Endothelial cell of umbilical vein (primary cell): ENCODE measurements around the gene NR3C2. TPM values are rescaled to one million over a fixed set of nuclear protein-coding genes. Genes with fewer than 3 reads are reported as not detected.

Experiments
- BruUV-seq: library from RNA; stranded (reverse); fragments of 400-500 nt; replicated peaks from 2 replicates; lab custom pipeline; 2021; lab: Mats Ljungman, UMichigan
- CTCF ChIA-PET: fragments of 300-600, 350-600 bp; sonication (Branson Sonifier 250); formaldehyde crosslinking; loops from one replicate; lab custom pipeline; 2021; ENCODE audit warnings: antibody characterized with exemption, inconsistent platforms; lab: Charles Lee
- POLR2A ChIA-PET: fragments of 300-600, 350-600 bp; sonication (Branson Sonifier 250); formaldehyde crosslinking; loops from one replicate; lab custom pipeline; 2021; ENCODE audit warnings: antibody characterized with exemption, inconsistent platforms; lab: Charles Lee
- DNase-seq: peaks from one replicate; pipeline ENCODE4 v3.0.0-alpha.2; 2011; ENCODE audit warnings: low read depth, low spot score
- FAIRE-seq: peaks from 2 replicates; lab custom pipeline; 2011; peaks lifted over from hg19 to GRCh38; lab: Jason Lieb, UNC
- H2AFZ ChIP-seq: 2 replicates; pipeline ENCODE4 v1.6.0; 2012; ENCODE audit warnings: low read depth, low read length, control low read depth, inconsistent platforms
- H3K27ac ChIP-seq: 2 replicates; pipeline ENCODE4 v1.5.1; 2011; ENCODE audit warnings: low read depth, mild to moderate bottlenecking, control low read depth, low read length, moderate library complexity; ENCODE audit not compliant: insufficient read depth
- H3K27me3 ChIP-seq, 2 experiments: 2 replicates each; pipeline versions ENCODE4 v1.6.0 to v1.6.1; 2011; ENCODE audit warnings: low read length in 2 of 2, mixed read lengths in 1 of 2; ENCODE audit not compliant: control insufficient read depth in 2 of 2, insufficient read depth in 2 of 2
- H3K36me3 ChIP-seq, 2 experiments: 2 replicates in 1 of 2; 3 replicates in 1 of 2; pipeline ENCODE4 v1.5.1; 2011; ENCODE audit warnings: low read length in 2 of 2, mild to moderate bottlenecking in 1 of 2, moderate library complexity in 1 of 2; ENCODE audit not compliant: control insufficient read depth in 2 of 2, insufficient read depth in 2 of 2; ENCODE audit errors: extremely low read depth in 1 of 2
- H3K4me1 ChIP-seq: 3 replicates; pipeline ENCODE4 v1.5.1; 2011; ENCODE audit warnings: mild to moderate bottlenecking, low read length; ENCODE audit not compliant: control insufficient read depth, insufficient read depth; ENCODE audit errors: extremely low read depth
- H3K4me2 ChIP-seq: 2 replicates; pipeline ENCODE4 v1.6.1; 2011; ENCODE audit warnings: low read length, control low read depth, mixed read lengths; ENCODE audit not compliant: insufficient read depth
- H3K4me3 ChIP-seq, 3 experiments: fragments of 200-600 bp in 1 of 3; sonication (generic), shearing (Covaris generic) in 1 of 3; replicated peaks in 1 of 3; 2 replicates each; pipeline ENCODE4 v1.5.1; 2011 to 2016; ENCODE audit warnings: control low read depth in 3 of 3, low read length in 3 of 3, mild to moderate bottlenecking in 2 of 3, inconsistent platforms in 1 of 3, low read depth in 1 of 3, moderate library complexity in 1 of 3; ENCODE audit not compliant: insufficient read depth in 1 of 3
- H3K79me2 ChIP-seq: 2 replicates; pipeline ENCODE4 v1.6.0; 2012; ENCODE audit warnings: low read length, inconsistent platforms; ENCODE audit not compliant: control insufficient read depth, insufficient read depth
- H3K9ac ChIP-seq: replicated peaks from 2 replicates; pipeline ENCODE3; 2011; ENCODE audit warnings: low read length, control low read depth; ENCODE audit not compliant: insufficient read depth; ENCODE audit errors: extremely low read depth
- H3K9me1 ChIP-seq: replicated peaks from 3 replicates; pipeline ENCODE4 v1.6.0; 2011; ENCODE audit warnings: mild to moderate bottlenecking, low read length; ENCODE audit not compliant: control insufficient read depth, insufficient read depth; ENCODE audit errors: extremely low read depth
- H3K9me3 ChIP-seq: replicated peaks from 2 replicates; pipeline ENCODE4 v1.5.1; 2012; ENCODE audit warnings: low read length, inconsistent platforms; ENCODE audit not compliant: control insufficient read depth, insufficient read depth
- H4K20me1 ChIP-seq: replicated peaks from 2 replicates; pipeline ENCODE3; 2011; ENCODE audit warnings: mild to moderate bottlenecking, low read length; ENCODE audit not compliant: control insufficient read depth, insufficient read depth; ENCODE audit errors: extremely low read depth
- EZH2 ChIP-seq: IDR thresholded peaks from 2 replicates; pipeline ENCODE4 v1.6.1; 2012; ENCODE audit warnings: borderline replicate concordance, low read depth, mild to moderate bottlenecking, moderate library complexity, low read length, inconsistent platforms; ENCODE audit not compliant: severe bottlenecking
- FOS ChIP-seq: IDR thresholded peaks from 2 replicates; pipeline ENCODE4 v1.6.1; 2011; ENCODE audit warnings: mild to moderate bottlenecking, low read length, moderate library complexity, borderline replicate concordance; ENCODE audit not compliant: insufficient read depth
- GATA2 ChIP-seq: IDR thresholded peaks from 2 replicates; pipeline ENCODE4 v1.7.0; 2011; ENCODE audit warnings: low read depth, mild to moderate bottlenecking, moderate library complexity, mixed read lengths, low read length; ENCODE audit not compliant: insufficient read length, insufficient read depth
- MYC ChIP-seq: IDR thresholded peaks from one replicate; pipeline ENCODE4 v1.6.1; 2011; ENCODE audit warnings: mild to moderate bottlenecking, low read depth, low read length
- POLR2A ChIP-seq: IDR thresholded peaks from 2 replicates; pipeline ENCODE4 v1.6.1; 2012; ENCODE audit warnings: low read depth, mild to moderate bottlenecking, control low read depth, low read length
- POLR2AphosphoS5 ChIP-seq: IDR thresholded peaks from 2 replicates; pipeline ENCODE4 v1.6.1; 2012; ENCODE audit warnings: low read depth, mild to moderate bottlenecking, control low read depth, low read length, moderate library complexity; ENCODE audit not compliant: insufficient read depth
- dilution Hi-C: fragments of 300-500 bp; cut with MboI; formaldehyde crosslinking; loops from one replicate; pipeline ENCODE4 v1.15.0; 2019; ENCODE audit warnings: low sequenced_read_pairs; ENCODE audit not compliant: extremely low pct_ligation_motif_present
- intact Hi-C: fragments of 100-400 bp; cut with micrococcal nuclease; formaldehyde crosslinking; loops from one replicate; pipeline ENCODE4 v1.10.0; 2022
- polyA plus RNA-seq, 4 experiments: library from polyadenylated mRNA; depleted of rRNA in 3 of 4; stranded (reverse) in 3 of 4; unstranded in 1 of 4; fragments of >200 nt; gene quantifications; 2 replicates each; pipeline versions ENCODE4 v1.2.1 to v1.2.3, GENCODE V29; 2011 to 2012; ENCODE audit warnings: missing spikeins in 1 of 4
- total RNA-seq: library from RNA; stranded (reverse); gene quantifications from 2 replicates; pipeline ENCODE4 v1.2.3, GENCODE V29; 2021
- TF ChIP-seq, protein P1 (sequence below), 2 donors: IDR thresholded peaks; 1 replicate in 1 of 2; 2 replicates in 1 of 2; pipeline ENCODE4 v1.5.1; 2011; ENCODE audit warnings: low read length in 2 of 2, mild to moderate bottlenecking in 2 of 2, moderate library complexity in 2 of 2, control low read depth in 1 of 2, inconsistent platforms in 1 of 2, low read depth in 1 of 2; ENCODE audit not compliant: insufficient read depth in 1 of 2; ENCODE audit errors: extremely low read depth in 1 of 2
- TF ChIP-seq, protein P2 (sequence below): IDR thresholded peaks from 2 replicates; pipeline ENCODE4 v1.6.1; 2011; ENCODE audit not compliant: insufficient read depth, insufficient read length

NR3C2 gene
- total and polyA plus RNA-seq, 2 donors (not counting 3 experiments of a cell fraction or from before 2014, with no cell fraction given) = 4.8 to 16.4 TPM

DNA sequence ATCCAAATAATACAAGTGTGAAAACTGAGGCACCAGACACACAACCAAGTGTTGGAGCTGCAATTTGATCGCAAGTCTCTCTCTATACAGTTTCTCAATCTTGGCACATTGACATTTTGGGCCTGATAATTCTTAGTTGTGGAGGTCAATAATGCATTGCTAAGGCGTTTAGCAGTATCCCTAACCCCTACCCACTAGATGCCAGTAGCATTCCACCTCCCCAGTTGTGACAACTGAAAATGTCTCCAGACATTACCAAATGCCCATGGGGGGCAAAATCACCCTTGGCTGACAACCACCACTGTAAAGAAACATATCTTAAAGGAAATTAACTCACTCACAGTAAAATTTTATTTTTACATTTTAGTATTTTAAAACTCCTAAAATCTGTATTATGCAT lies 4.2 kb downstream of the NR3C2 start:
- Histone ChIP-seq H3K27me3 (no peaks in the 10 kb centered on the region), H3K9ac (no peak overlapping the region)

More for the DNA sequence above, 4.2 kb downstream of the NR3C2 start:
- Histone ChIP-seq H3K9me1 (no peaks in the 10 kb centered on the region), H3K36me3 (peaks cover 0 to 2% of the 10 kb centered on the region in 2 experiments), H4K20me1 (no peaks in the 10 kb centered on the region), H3K79me2 (peaks cover 9% of the 10 kb centered on the region), H3K27ac (no peak overlapping the region), H2AFZ (no peak overlapping the region), H3K4me3 (no peak overlapping the region), H3K4me1 (peaks cover 28% of the 10 kb centered on the region), H3K9me3 (no peaks in the 10 kb centered on the region), H3K4me2 (no peak overlapping the region)
- FAIRE-seq = no peak
- POLR2A ChIA-PET = no interaction called here
- dilution Hi-C loops (no loop called here), intact Hi-C loops (no loop called here)
- no TSS peak for BruUV-seq
- CTCF ChIA-PET = interaction anchor here (1.3 kb wide), 1 partner anchor 416 kb away, joined by 3 read pairs; no protein-coding TSS in a partner anchor
- TF ChIP-seq, protein P1, sequence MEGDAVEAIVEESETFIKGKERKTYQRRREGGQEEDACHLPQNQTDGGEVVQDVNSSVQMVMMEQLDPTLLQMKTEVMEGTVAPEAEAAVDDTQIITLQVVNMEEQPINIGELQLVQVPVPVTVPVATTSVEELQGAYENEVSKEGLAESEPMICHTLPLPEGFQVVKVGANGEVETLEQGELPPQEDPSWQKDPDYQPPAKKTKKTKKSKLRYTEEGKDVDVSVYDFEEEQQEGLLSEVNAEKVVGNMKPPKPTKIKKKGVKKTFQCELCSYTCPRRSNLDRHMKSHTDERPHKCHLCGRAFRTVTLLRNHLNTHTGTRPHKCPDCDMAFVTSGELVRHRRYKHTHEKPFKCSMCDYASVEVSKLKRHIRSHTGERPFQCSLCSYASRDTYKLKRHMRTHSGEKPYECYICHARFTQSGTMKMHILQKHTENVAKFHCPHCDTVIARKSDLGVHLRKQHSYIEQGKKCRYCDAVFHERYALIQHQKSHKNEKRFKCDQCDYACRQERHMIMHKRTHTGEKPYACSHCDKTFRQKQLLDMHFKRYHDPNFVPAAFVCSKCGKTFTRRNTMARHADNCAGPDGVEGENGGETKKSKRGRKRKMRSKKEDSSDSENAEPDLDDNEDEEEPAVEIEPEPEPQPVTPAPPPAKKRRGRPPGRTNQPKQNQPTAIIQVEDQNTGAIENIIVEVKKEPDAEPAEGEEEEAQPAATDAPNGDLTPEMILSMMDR (IDR thresholded peaks at IDR 0.05; ENCODE audit: extremely low read depth in 1 of 2, insufficient read depth in 1 of 2, low read depth in 1 of 2, low read length in 2 of 2) = no peak
- no peak for TF ChIP-seq GATA2
- no peak for TF ChIP-seq POLR2AphosphoS5
- no peak for TF ChIP-seq FOS
- TF ChIP-seq EZH2 = no peak
- no peak for TF ChIP-seq POLR2A
- TF ChIP-seq MYC = no peak
- TF ChIP-seq, protein P2, sequence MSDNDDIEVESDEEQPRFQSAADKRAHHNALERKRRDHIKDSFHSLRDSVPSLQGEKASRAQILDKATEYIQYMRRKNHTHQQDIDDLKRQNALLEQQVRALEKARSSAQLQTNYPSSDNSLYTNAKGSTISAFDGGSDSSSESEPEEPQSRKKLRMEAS = no peak
- no peak for DNase-seq
